ENCODE data around the gene BTBD9. TPM values are rescaled to one million over a fixed set of nuclear protein-coding genes. Genes with fewer than 3 reads are reported as not detected.

Gene BTBD9
- total RNA-seq, 1 experiment from 2014 or later, result 4.3 TPM

- no peak for DNase-seq
- no peaks in the 10 kb centered on the region for H3K36me3 ChIP-seq (ENCODE audit: low read depth, low read length)
- ChIA-PET CTCF (no interaction called here), POLR2A (ENCODE audit: unreplicated experiment) (no interaction called here)
- no peaks in the 10 kb centered on the region for H3K9me2 ChIP-seq (replicated peaks; ENCODE audit: low read length)
- H4K20me1 ChIP-seq (ENCODE audit: low read length), result no peaks in the 10 kb centered on the region
- TF ChIP-seq EZH2phosphoT487 (IDR thresholded peaks at IDR 0.05; ENCODE audit: borderline replicate concordance, low read length) (no peak), EZH2 (IDR thresholded peaks at IDR 0.05; ENCODE audit: low read length, unreplicated experiment) (no peak), CTCF (conservative IDR thresholded peaks at IDR 0.05; ENCODE audit: low read depth, low read length) (no peak)
- peaks cover 10% of the 10 kb centered on the region for H3K4me1 ChIP-seq (ENCODE audit: insufficient read depth, low read length)
- no peaks in the 10 kb centered on the region for H3K27me3 ChIP-seq (ENCODE audit: low read length)
- no peak overlapping the region for H2AFZ ChIP-seq (ENCODE audit: low read length)
- no peak overlapping the region for H3K4me3 ChIP-seq (ENCODE audit: low read length)
- H3K79me2 ChIP-seq (ENCODE audit: low read length), result no peaks in the 10 kb centered on the region
- intact Hi-C loops (cut with micrococcal nuclease), result no loop called here
- H3F3A ChIP-seq (ENCODE audit: low read length, unreplicated experiment), result no peaks in the 10 kb centered on the region
- H3K9ac ChIP-seq (ENCODE audit: low read length), result no peak overlapping the region
- no peak overlapping the region for H3K27ac ChIP-seq (ENCODE audit: low read length)
- no TSS peak for BruUV-seq (replicated peaks)
- H3K9me3 ChIP-seq (ENCODE audit: low read length), result no peaks in the 10 kb centered on the region
- ATAC-seq, result no peak
- no peak overlapping the region for H3K4me2 ChIP-seq (ENCODE audit: low read length)
Measured at GRCh38 chr6:38654263-38654662, 14.5 kb upstream of the BTBD9 start.

GRCh38 chr6:38651121-38651784 lies 11.5 kb upstream of the BTBD9 start:
- no peaks in the 10 kb centered on the region for H3K27me3 ChIP-seq (ENCODE audit: low read length)
- intact Hi-C loops (cut with micrococcal nuclease), result no loop called here
- DNase-seq (peak; percentile 83), ATAC-seq (peak; percentile 99)
- no peak overlapping the region for H3K9ac ChIP-seq (ENCODE audit: low read length)
- no peaks in the 10 kb centered on the region for H3F3A ChIP-seq (ENCODE audit: low read length, unreplicated experiment)
- no peaks in the 10 kb centered on the region for H4K20me1 ChIP-seq (ENCODE audit: low read length)
- H3K4me1 ChIP-seq (ENCODE audit: insufficient read depth, low read length), result peaks cover 10% of the 10 kb centered on the region
- ChIA-PET POLR2A (ENCODE audit: unreplicated experiment) (no interaction called here), CTCF (interaction anchor here (0.6 kb wide), 1 partner anchor 234 kb away, joined by 3 read pairs; no protein-coding TSS in a partner anchor)
- no peaks in the 10 kb centered on the region for H3K9me3 ChIP-seq (ENCODE audit: low read length)
- no peak overlapping the region for H3K4me3 ChIP-seq (ENCODE audit: low read length)
- TF ChIP-seq EZH2phosphoT487 (IDR thresholded peaks at IDR 0.05; ENCODE audit: borderline replicate concordance, low read length), result no peak
- TF ChIP-seq EZH2 (IDR thresholded peaks at IDR 0.05; ENCODE audit: low read length, unreplicated experiment), result no peak
- no peak for TF ChIP-seq CTCF (conservative IDR thresholded peaks at IDR 0.05; ENCODE audit: low read depth, low read length)
- BruUV-seq (replicated peaks), result TSS peak; percentile 35
- H3K36me3 ChIP-seq (ENCODE audit: low read depth, low read length), result no peaks in the 10 kb centered on the region
- H3K4me2 ChIP-seq (ENCODE audit: low read length), result peak overlapping the region; percentile 47
- peak overlapping the region; percentile 36 for H3K27ac ChIP-seq (ENCODE audit: low read length)
- no peak overlapping the region for H2AFZ ChIP-seq (ENCODE audit: low read length)
- H3K79me2 ChIP-seq (ENCODE audit: low read length), result no peaks in the 10 kb centered on the region
- H3K9me2 ChIP-seq (replicated peaks; ENCODE audit: low read length), result no peaks in the 10 kb centered on the region

- ChIA-PET CTCF (no interaction called here), POLR2A (ENCODE audit: unreplicated experiment) (no interaction called here)
- H3K27ac ChIP-seq (ENCODE audit: low read length), result no peak overlapping the region
- H3K36me3 ChIP-seq (ENCODE audit: low read depth, low read length), result no peaks in the 10 kb centered on the region
- H3K4me1 ChIP-seq (ENCODE audit: insufficient read depth, low read length), result peaks cover 10% of the 10 kb centered on the region
- no peak overlapping the region for H3K4me2 ChIP-seq (ENCODE audit: low read length)
- ATAC-seq (no peak), DNase-seq (no peak)
- no TSS peak for BruUV-seq (replicated peaks)
- H3K79me2 ChIP-seq (ENCODE audit: low read length), result no peaks in the 10 kb centered on the region
- H3K4me3 ChIP-seq (ENCODE audit: low read length), result no peak overlapping the region
- H2AFZ ChIP-seq (ENCODE audit: low read length), result no peak overlapping the region
- H4K20me1 ChIP-seq (ENCODE audit: low read length), result no peaks in the 10 kb centered on the region
- H3F3A ChIP-seq (ENCODE audit: low read length, unreplicated experiment), result no peaks in the 10 kb centered on the region
- intact Hi-C loops (cut with micrococcal nuclease), result no loop called here
- H3K9me3 ChIP-seq (ENCODE audit: low read length), result no peaks in the 10 kb centered on the region
- H3K27me3 ChIP-seq (ENCODE audit: low read length), result no peaks in the 10 kb centered on the region
- H3K9me2 ChIP-seq (replicated peaks; ENCODE audit: low read length), result no peaks in the 10 kb centered on the region
- H3K9ac ChIP-seq (ENCODE audit: low read length), result no peak overlapping the region
- TF ChIP-seq EZH2phosphoT487 (IDR thresholded peaks at IDR 0.05; ENCODE audit: borderline replicate concordance, low read length), result no peak
- TF ChIP-seq EZH2 (IDR thresholded peaks at IDR 0.05; ENCODE audit: low read length, unreplicated experiment), result no peak
- TF ChIP-seq CTCF (conservative IDR thresholded peaks at IDR 0.05; ENCODE audit: low read depth, low read length), result no peak
Measured at GRCh38 chr6:38650207-38650752, 10.6 kb upstream of the BTBD9 start.

All from PC-3 (cell line).